HG02885 (cell line): ENCODE data around the gene CFLAR.

Source experiments
- ATAC-seq: cut with Tn5 transposase; IDR thresholded peaks from one replicate; pipeline ENCODE4 v1.9.1; 2021; ENCODE audit warnings: mild to moderate bottlenecking; ENCODE audit not compliant: unreplicated experiment, poor library complexity

The CFLAR gene

GRCh38 chr2:201204655-201205514 is 88.9 kb downstream of the CFLAR start:
- ATAC-seq: no peak

- no peak for ATAC-seq
Measured at GRCh38 chr2:201205515-201205849, 89.5 kb downstream of the CFLAR start.

- peak; percentile 84 for ATAC-seq
Measured at GRCh38 chr2:201208563-201209252, 92.7 kb downstream of the CFLAR start.

- ATAC-seq: no peak
Measured at GRCh38 chr2:201215963-201216362, 100.0 kb downstream of the CFLAR start.

- no peak for ATAC-seq
Measured at GRCh38 chr2:201216918-201217317, 101.0 kb downstream of the CFLAR start.

- no peak for ATAC-seq
Measured at GRCh38 chr2:201218780-201219179, 102.8 kb downstream of the CFLAR start.

- ATAC-seq: no peak
Measured at GRCh38 chr2:201219328-201220096, 103.5 kb downstream of the CFLAR start.

- no peak for ATAC-seq
Measured at GRCh38 chr2:201220102-201220570, 104.2 kb downstream of the CFLAR start.

GRCh38 chr2:201223089-201224073 is 107.4 kb downstream of the CFLAR start:
- peak; percentile 94 for ATAC-seq
